GM18520 (cell line): ENCODE results near the gene AMIGO2.
"Not testable (repeated sequence)": the region's sequence is repeated elsewhere in the genome, so short reads cannot be mapped to it uniquely, and the experiment has no call there.

ENCODE experiments used
- ATAC-seq: cut with Tn5 transposase; IDR thresholded peaks from one replicate; pipeline ENCODE4 v1.9.1; 2021; ENCODE audit not compliant: unreplicated experiment

Gene AMIGO2

DNA sequence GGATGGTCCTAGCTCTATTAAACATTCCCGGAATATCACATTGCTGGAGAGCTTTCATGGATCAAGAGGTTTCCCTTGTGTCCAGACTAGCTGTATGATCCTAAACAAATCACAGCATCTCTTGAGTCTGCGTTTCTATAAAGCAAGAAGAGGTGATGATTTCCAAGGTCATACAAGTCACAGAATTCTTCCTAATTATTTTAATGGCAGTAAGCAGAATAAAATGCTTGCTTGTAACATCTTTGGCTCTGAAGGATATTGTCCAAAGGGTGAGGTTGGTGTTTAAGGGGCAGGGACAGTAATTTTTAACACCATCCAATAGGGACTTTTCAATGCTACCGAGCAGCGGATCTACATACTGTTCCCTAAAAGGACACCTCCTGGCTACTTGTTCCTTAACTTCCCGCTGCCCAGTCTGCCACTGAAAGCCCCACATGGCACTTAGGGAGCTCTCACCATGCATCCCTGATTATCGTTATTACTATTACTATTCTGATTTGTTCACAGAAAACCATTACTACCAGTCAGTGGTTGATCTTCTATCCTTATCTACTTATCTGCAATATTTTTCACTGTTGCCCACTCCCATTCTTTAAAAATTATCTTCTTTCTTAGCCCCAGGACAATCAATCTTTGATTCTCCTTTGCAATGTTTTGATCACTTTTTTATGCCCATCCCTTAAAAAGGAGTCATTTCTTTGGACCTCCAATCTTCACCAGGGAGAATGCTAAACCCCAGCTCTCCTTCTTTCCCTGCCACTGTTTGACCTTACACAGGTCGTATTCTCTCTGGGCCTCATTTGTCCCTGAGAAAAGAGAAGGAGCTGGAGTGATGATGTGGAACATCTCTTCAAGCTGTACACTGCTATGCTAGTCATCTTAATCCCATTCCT lies 4.3 kb downstream of the AMIGO2 start:
- ATAC-seq: no peak

DNA sequence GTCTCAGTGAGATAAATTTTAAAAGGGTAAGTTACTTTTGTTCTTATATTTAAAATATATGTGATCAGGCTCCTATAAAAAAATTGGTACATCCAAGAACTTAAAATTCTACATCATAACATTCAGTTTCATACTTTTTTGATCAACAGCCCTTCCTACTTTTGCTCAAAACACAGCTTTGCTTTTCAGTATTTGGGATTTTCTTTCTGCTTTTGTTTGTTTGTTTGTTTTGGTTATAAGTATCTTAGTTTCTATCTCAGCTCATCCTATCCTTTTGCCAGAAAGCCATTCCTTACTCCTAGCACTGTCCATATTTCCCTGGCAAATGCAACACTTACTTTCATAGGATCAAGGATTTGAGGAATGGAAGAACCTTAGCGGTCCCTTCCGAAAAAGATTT lies 5.0 kb downstream of the AMIGO2 start:
- ATAC-seq: no peak

DNA sequence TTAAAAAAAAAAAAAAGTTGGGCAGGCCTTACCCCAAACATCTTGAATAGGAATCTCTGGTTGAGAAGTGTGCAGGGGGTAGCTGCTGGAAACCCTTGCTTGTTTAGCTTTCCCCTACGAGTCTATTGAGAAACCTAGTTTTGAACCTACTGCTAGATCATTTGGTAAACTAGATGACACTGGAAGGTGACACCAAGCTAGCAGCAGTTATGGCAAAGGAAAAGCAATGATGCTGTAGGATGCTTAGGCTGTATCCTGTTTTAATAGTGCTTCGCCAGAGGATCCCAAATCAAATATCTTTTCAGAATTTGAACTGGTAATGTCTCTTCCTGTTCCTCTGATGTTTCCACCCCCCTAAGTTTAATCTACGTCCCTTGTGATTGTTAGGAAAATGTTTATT lies 5.8 kb downstream of the AMIGO2 start:
- no peak for ATAC-seq

DNA sequence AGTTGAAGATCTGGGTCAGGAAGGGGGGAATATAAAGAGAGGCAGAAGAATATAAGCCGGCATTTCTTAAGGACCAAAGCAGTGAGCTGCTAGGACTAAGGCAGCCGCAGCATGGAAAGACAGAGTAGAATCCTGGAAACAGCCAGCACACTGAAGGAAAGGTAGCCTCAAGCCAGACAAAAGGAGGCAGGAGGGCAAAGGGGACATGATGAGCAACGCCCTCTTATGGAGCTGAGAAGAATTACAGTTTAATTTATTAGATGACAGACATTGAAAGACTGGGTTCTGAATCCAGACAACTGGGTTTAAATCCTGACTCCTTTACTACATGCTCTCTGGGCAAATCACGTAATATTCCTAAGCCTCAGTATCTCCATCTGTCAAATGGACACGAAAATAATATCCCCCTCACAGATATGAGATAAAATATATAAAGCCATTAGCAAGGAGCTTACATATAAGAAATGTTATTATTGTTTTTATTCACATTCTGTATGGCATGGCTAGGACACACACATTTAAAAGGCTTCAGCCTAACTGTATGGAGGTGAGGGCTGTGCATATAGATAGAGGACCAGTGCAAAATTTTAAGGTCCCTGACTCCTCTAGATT lies 8.4 kb downstream of the AMIGO2 start:
- no peak for ATAC-seq

DNA sequence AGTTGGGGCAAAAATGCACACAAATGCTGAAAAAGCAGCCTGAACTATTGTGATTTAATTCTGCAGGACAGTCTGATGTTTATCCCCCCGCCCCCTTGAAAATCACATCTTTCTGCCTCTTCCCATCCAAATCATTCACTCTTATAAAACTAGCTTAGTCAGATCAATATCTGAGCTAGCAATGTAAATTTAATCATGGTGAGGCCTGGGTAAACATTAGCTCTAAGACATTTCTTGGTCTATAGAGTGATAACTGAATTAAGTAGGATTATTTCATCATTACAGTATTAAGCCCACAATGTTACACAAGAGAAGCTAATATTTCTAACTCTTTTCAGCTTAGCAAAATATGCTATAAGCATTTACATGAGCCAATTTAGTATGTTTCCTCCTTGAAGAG lies 9.4 kb downstream of the AMIGO2 start:
- no peak for ATAC-seq

DNA sequence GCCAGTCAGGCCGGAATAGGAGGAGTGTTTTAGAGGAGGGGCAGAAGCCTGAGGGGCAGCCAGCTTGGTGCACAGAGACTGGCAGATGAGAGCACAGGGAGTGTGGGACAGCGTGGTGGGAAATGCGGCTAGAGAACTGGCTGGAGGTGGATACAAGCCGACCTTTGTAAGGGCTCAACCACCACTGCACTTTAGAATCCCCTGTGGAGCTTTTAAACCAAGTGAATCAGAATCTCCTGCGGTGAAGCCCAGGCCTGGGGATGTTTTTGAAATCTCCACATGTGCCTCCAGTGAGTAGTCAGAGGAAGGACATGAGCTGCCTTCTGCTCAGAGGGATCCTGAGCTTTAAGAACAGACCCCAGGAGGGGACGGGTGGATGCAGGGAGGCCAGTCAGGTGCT lies 11.2 kb downstream of the AMIGO2 start:
- no peak for ATAC-seq

DNA sequence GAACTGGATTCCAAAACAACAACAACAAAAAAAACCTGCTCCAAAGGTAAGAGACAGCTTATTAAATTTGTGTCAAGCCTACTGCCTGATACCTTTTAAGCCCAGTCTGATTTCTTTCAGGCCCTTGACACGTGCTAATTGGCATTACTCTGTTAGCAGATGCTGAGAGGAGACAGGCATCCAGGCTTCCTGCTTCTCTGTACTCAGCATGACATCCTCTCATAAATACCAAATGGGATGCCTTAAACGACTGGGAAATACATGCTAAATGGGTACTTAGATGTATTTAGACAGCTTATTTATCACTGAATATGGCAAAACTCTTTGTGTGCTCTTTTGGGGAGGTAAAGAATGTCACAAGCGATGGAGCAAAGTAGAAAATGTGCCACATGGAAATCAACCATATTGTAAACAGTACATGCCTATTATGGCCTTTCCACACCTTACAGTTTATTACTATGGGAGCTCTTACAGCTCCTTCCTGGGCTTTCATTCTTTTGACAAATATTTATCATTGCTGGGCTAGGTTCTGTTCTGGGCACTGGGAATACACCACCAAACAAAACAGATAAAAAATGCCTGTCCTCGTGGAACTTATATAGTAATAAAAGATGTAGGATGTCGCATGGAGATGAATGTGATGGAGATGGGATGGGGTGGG lies 11.9 kb downstream of the AMIGO2 start:
- no peak for ATAC-seq

DNA sequence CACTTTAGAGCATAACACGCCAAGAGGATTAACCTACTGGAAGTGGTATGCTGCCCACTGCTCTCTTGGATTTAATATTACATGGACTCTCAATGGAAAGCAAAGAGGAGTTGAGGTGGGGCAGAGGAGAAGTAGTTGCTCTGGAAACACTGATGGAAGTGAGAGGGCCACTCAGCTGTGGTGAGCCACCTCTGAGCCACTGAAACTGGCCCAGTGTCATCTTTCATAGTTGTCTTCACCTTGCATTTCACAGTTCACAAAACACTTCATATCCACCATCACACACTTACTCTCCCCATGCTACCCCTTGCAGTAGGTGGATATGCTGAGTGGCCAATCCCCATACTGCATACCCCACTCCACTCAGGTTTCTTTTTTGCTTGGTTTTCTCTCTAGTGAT lies 12.6 kb downstream of the AMIGO2 start:
- ATAC-seq: no peak

DNA sequence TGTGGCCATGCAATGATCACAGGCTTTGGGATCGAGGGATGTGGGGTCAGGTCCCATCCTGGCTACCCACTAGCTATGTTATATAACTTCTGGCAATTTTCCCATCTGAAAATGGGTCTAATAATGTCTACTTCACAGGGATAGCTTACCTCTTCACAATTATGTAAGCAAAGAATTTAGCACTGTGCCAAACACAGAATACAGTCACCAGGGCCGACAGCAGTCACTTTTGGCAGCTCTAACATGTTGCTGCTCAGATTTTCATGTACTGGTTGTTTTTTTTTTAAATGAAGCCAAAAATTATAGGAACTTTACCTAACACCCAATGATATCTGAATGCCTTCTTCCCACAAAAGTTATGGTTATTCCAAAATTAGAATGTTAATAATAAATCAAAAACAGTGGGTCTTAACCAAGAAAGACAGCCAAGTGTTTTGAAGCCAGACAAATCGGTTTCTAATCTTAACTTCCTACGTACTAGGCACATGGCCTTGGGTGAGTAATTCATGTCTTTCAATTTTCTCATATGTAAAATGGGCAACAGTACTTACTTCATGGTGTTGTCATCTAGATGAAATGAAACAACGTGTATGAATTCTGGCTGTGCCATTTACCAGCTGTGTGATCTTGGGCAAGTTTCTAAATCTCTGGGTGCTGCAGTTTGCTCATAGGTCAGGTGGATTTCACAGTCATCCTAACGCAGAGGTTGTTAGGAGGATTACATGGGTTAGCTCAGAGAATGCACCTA lies 13.3 kb downstream of the AMIGO2 start:
- ATAC-seq: peak; percentile 79

DNA sequence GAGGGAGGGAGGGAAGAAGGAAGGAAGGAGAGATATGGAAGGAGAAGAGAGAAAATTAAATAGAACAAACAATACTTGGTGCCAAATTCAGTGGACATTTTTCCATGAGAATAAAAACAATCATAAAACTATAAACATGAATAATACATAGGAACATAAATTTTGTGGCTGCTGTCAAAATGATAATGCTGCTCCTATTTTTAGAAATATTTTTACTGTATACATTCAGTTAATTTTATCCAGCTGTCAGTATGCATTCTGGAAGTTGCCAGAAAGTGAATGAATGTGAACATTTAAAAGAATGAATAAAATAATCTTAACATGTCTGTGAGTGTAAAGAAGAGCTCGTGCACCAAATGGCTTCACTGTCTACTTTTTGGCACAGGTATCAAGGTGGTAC lies 14.2 kb downstream of the AMIGO2 start:
- ATAC-seq: no peak

DNA sequence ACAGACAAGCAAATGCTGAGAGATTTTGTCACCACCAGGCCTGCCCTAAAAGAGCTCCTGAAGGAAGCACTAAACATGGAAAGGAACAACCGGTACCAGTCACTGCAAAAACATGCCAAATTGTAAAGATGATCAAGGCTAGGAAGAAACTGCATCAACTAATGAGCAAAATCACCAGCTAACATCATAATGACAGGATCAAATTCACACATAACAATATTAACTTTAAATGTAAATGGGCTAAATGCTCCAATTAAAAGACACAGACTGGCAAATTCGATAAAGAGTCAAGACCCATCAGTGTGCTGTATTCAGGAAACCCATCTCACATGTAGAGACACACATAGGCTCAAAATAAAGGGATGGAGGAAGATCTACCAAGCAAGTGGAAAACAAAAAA lies 21.1 kb downstream of the AMIGO2 start:
- not testable (repeated sequence) for ATAC-seq

DNA sequence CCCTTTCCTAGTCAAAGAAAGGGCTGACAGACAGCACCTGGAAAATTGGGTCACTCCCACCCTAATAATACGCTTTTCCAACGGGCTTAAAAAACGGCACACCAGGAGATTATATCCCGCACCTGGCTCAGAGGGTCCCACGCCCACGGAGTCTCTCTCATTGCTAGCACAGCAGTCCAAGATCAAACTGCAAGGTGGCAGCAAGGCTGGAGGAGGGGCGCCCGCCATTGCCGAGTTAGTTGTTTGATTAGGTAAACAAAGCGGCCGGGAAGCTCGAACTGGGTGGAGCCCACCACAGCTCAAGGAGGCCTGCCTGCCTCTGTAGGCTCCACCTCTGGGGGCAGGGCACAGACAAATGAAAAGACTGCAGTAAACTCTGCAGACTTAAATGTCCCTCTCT lies 22.8 kb downstream of the AMIGO2 start:
- not testable (repeated sequence) for ATAC-seq

DNA sequence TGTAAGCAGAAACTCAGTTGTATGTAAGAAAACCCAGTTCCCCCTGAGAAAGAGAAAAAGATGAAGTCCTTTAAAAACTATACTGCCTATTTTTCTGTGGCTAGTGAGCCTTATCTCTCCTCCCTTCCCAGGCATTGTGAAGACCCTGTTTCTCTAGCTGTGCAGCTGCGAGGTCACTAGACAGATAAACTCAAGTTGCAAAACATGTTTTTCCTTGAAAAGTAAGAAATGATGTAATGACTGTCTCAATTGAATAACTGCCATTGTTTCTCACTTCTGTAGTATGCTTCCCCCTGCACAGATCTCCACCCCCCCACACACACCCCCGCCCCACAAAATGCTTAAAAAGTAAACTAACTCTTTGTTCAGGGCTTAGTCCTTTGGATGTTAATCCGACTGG lies 23.9 kb downstream of the AMIGO2 start:
- ATAC-seq: not testable (repeated sequence)

DNA sequence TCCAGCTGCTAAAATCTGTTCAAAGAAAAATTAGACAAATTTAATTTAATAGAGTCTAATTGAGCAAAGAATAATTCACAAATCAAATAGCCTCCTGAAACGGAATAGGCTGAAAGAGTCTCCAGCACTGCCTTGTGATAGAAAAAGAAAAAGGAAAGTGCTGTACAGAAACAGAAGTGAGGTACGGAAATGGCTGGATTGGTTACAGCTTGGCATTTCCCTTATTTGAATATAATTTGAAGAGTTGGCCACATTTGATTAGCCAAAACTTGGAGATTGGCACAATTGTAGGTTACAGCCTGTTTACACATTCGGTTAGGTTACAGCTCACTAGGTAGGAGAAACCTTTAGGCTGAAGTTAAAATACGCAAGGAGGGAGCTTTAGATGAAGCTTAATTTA lies 25.1 kb downstream of the AMIGO2 start:
- ATAC-seq: no peak

DNA sequence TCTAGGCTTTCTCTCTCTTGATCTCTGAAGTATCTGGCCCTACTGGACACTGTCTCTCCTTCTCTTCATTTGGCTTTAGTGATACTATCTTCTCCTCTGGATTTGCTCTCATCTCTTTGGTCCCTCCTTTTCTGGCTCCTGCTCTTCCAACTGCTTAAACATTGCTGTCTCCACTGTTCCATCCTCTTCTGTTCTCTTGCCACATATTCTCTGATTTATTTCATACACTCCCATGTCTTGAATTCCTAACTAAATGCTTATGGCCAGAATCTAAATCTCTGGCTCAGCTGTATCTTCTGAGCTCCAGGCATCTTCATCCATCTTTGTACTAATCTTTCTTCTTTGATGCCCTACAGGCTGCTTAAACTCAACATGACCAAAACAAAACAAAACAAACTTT lies 25.8 kb downstream of the AMIGO2 start:
- ATAC-seq: no peak

DNA sequence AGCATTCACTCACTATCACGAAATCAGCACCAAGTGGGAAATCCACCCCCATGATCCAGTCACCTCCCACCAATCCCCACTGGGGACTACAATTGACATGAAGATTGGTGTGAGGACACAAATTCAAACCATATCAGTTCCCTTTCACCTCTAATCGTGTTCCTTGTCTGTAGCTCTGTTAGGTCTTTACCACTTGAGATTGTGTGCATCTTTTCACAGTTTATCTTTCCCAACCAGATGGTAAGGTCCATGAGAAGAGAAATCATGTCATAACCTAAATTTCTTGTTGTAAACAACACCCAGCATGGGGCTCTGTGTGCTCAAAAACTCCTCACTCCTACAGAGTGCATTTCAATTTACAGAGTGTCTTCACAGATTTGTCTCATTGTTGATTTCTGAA lies 27.5 kb downstream of the AMIGO2 start:
- ATAC-seq: no peak

DNA sequence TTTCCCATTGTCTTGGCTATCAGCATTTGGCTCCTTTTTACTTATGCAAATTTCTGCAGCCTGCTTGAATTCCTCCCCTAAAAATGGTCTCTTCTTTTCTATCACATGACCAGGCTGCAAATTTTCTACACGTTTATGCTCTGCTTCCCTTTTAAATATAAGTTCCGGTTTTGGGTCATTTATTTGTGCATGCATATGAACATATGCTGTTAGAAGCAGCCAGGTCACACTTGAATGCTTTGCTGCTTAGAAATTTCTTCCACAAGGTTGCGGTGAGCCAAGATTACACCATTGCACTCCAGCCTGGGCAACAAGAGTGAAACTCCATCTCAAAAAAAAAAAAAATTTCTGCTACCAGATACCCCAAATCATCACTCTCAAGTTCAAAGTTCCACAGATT lies 28.5 kb downstream of the AMIGO2 start:
- not testable (repeated sequence) for ATAC-seq

DNA sequence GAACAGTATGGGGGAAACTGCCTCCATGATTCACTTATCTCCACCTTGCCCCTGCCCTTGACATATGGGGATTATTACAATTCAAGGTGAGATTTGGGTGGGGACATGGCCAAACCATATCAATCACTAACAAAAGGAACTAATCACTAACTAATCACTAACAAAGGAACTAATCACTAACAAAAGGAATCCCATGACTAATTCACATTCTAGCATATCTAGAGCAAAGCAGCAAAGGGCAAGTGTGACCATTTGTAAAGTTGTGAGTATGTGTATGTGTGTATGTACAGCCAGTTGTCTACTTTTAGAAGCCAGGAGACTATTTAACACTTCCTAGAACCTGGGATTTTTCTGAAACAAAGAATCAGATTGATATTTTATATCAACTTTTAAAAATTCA lies 31.2 kb downstream of the AMIGO2 start:
- no peak for ATAC-seq

DNA sequence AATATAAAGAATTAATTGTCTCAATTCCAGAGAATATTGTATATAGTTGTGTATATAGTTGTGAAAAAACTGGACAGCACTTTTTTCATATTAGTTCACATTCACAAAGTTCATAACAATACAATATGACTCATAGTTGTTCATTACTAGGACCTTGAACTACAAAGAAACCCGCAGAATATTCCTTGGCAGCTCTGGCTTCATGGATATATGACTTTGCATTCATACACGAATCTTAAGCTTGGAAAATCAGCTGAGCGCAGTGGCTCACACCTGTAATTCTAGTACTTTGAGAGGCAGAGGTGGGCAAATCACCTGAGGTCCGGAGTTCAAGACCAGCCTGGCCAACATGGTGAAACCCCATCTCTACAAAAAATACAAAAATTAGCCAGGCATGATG lies 38.4 kb downstream of the AMIGO2 start:
- no peak for ATAC-seq

DNA sequence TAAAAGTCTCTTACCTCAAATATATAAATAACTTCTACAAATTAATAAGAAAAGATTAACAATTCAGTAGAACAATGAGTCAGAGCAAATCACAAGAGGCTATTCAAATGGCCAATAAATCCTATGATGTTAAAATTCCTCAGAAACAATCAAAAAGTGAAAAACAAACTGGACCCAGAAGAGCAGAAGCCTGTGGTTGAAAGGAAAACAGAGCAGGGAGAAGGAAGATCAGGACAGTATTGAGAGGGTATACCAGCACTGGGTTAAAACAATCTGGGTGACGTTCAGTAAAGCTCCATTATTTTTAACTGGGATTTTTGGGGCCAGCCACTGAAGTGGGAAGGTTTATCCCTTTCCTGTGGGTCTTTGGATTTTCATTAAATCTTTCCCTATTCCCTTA lies 40.0 kb downstream of the AMIGO2 start:
- no peak for ATAC-seq

DNA sequence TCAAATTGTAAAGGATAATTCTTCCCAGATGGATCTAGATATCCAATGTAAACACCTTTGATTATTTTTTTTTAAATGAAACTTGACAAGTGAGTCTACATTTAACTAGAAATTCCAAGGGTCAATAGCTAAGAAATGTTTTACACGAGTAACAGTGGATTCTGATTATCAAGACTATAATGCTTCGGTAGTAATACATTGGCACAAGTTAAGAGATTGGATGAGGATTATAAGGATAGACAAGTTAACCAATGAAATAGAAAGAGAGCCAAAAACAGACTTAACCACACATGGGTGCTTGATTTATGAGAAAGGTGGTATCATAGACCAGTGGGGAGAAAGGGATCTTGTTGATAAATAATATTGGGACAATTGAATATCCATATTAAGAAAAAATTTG lies 40.7 kb downstream of the AMIGO2 start:
- ATAC-seq: no peak
